ENCODE measurements around the gene PTPRU. TPM values are rescaled to one million over a fixed set of nuclear protein-coding genes. Genes with fewer than 3 reads are reported as not detected.

The PTPRU gene
- total and polyA plus RNA-seq, 4 donors: 1.6 to 15.1 (median 6.0) TPM

GRCh38 chr1:29243023-29243870 lies 6.9 kb downstream of the PTPRU start (continued):
- TF ChIP-seq REST (IDR thresholded peaks at IDR 0.05): no peak
- no peak for TF ChIP-seq GABPA (IDR thresholded peaks at IDR 0.05 in 1 of 2, conservative IDR thresholded peaks at IDR 0.05 in 1 of 2)
- TF ChIP-seq, protein P1, sequence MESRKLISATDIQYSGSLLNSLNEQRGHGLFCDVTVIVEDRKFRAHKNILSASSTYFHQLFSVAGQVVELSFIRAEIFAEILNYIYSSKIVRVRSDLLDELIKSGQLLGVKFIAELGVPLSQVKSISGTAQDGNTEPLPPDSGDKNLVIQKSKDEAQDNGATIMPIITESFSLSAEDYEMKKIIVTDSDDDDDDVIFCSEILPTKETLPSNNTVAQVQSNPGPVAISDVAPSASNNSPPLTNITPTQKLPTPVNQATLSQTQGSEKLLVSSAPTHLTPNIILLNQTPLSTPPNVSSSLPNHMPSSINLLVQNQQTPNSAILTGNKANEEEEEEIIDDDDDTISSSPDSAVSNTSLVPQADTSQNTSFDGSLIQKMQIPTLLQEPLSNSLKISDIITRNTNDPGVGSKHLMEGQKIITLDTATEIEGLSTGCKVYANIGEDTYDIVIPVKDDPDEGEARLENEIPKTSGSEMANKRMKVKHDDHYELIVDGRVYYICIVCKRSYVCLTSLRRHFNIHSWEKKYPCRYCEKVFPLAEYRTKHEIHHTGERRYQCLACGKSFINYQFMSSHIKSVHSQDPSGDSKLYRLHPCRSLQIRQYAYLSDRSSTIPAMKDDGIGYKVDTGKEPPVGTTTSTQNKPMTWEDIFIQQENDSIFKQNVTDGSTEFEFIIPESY (IDR thresholded peaks at IDR 0.05): no peak

- Histone ChIP-seq H3K27me3 (ENCODE audit: control insufficient read depth in 4 of 4, insufficient read depth in 4 of 4, low read length in 3 of 4) (no peaks in the 10 kb centered on the region), H3K4me3 (ENCODE audit: low read depth in 1 of 3, low read length in 3 of 3) (no peak overlapping the region)
- TF ChIP-seq YY1 (IDR thresholded peaks at IDR 0.05) (no peak), FOXA2 (IDR thresholded peaks at IDR 0.05) (no peak), REST (IDR thresholded peaks at IDR 0.05) (no peak), HNF4G (IDR thresholded peaks at IDR 0.05) (no peak), SP1 (IDR thresholded peaks at IDR 0.05) (no peak)
- TF ChIP-seq, protein P2, sequence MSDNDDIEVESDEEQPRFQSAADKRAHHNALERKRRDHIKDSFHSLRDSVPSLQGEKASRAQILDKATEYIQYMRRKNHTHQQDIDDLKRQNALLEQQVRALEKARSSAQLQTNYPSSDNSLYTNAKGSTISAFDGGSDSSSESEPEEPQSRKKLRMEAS (IDR thresholded peaks at IDR 0.05): no peak
Observed at GRCh38 chr1:29243871-29244200, 7.5 kb downstream of the PTPRU start.

DNA sequence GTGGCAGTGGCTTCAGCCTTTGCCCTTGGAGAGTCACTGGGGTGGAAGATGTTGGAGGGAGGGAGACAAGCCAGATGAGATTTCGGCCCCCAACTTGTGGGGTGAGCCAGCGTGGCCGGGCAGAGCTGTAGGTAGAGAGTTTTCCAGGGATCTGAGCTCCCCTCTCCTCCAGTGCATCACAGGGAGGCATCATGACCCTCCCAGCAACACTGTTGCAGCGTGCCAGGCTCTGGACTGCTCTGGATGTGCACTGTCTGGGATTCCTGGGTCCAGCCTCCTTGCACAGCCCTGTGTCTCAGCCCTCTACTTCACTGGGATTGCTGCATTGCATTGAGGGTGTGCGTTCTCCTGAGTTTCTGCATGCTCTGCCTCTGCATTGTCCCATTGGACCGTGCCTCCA lies 8.9 kb downstream of the PTPRU start:
- no peak overlapping the region for H3K9ac ChIP-seq (ENCODE audit: low read depth in 1 of 2, low read length in 2 of 2)
- peaks cover 6 to 27% (median 20%) of the 10 kb centered on the region in 4 donors for H3K4me1 ChIP-seq (ENCODE audit: control insufficient read depth in 4 of 4, insufficient read depth in 4 of 4, low read length in 3 of 4)
- H3K4me3 ChIP-seq (ENCODE audit: low read depth in 1 of 3, low read length in 3 of 3): no peak overlapping the region
- H3K27ac ChIP-seq (ENCODE audit: low read depth in 1 of 2, low read length in 2 of 2): no peak overlapping the region
- DNase-seq (ENCODE audit: low spot score): no peak
- TF ChIP-seq RAD21 (IDR thresholded peaks at IDR 0.05): no peak
- no peak for TF ChIP-seq SP1 (IDR thresholded peaks at IDR 0.05)
- TF ChIP-seq, protein P1 (IDR thresholded peaks at IDR 0.05): no peak
- no peak for TF ChIP-seq JUND (IDR thresholded peaks at IDR 0.05)
- TF ChIP-seq HNF4G (IDR thresholded peaks at IDR 0.05): no peak
- TF ChIP-seq FOXA1 (IDR thresholded peaks at IDR 0.05): no peak
- TF ChIP-seq GABPA (IDR thresholded peaks at IDR 0.05 in 1 of 2, conservative IDR thresholded peaks at IDR 0.05 in 1 of 2): no peak
- no peak for TF ChIP-seq HNF4A (conservative IDR thresholded peaks at IDR 0.05)
- no peak for TF ChIP-seq NR2F2 (IDR thresholded peaks at IDR 0.05)
- no peak for TF ChIP-seq RXRA (IDR thresholded peaks at IDR 0.05)
- TF ChIP-seq, protein P2 (IDR thresholded peaks at IDR 0.05): no peak
- no peak for TF ChIP-seq YY1 (IDR thresholded peaks at IDR 0.05)
- no peak for TF ChIP-seq FOXA2 (IDR thresholded peaks at IDR 0.05)
- no peak for TF ChIP-seq ATF3 (IDR thresholded peaks at IDR 0.05)
- H3K27me3 ChIP-seq (ENCODE audit: control insufficient read depth in 4 of 4, insufficient read depth in 4 of 4, low read length in 3 of 4): no peaks in the 10 kb centered on the region
- no peaks in the 10 kb centered on the region for H3K9me3 ChIP-seq (ENCODE audit: control insufficient read depth in 4 of 4, low read length in 3 of 4)
- 90% methylated on average over 6 of the region's 6 CpGs for WGBS
- H3K36me3 ChIP-seq (ENCODE audit: control insufficient read depth in 4 of 4, insufficient read depth in 3 of 4, low read depth in 1 of 4, low read length in 3 of 4): no peaks in the 10 kb centered on the region

More at GRCh38 chr1:29243871-29244200, 7.5 kb downstream of the PTPRU start:
- no peak overlapping the region for H3K27ac ChIP-seq (ENCODE audit: low read depth in 1 of 2, low read length in 2 of 2)
- DNase-seq (ENCODE audit: low spot score): no peak
- no peak overlapping the region for H3K9ac ChIP-seq (ENCODE audit: low read depth in 1 of 2, low read length in 2 of 2)
- H3K9me3 ChIP-seq (ENCODE audit: control insufficient read depth in 4 of 4, low read length in 3 of 4): no peaks in the 10 kb centered on the region
- H3K4me1 ChIP-seq (ENCODE audit: control insufficient read depth in 4 of 4, insufficient read depth in 4 of 4, low read length in 3 of 4): peaks cover 6 to 28% (median 18%) of the 10 kb centered on the region in 4 donors
- no peaks in the 10 kb centered on the region for H3K36me3 ChIP-seq (ENCODE audit: control insufficient read depth in 4 of 4, insufficient read depth in 3 of 4, low read depth in 1 of 4, low read length in 3 of 4)
- 79% methylated on average over 3 of the region's 3 CpGs for WGBS
